SK-N-SH treated with all-trans-retinoic acid at 6 μM for 48 hours (cell line): ENCODE results near the gene EXOSC1.

Source experiments
- ARNTL ChIP-seq: fragments of 450-650 bp; formaldehyde crosslinking; IDR thresholded peaks from 2 replicates; pipeline ENCODE4 v1.5.0; 2020; ENCODE audit warnings: low read depth, mild to moderate bottlenecking, moderate library complexity, borderline replicate concordance
- ESRRG ChIP-seq: fragments of 250-450 bp; sonication (Bioruptor Pico); IDR thresholded peaks from 2 replicates; pipeline ENCODE4 v1.6.1; 2021; ENCODE audit warnings: mild to moderate bottlenecking
- GLIS3 ChIP-seq: fragments of 250-450 bp; sonication (Bioruptor Pico); IDR thresholded peaks from 2 replicates; pipeline ENCODE4 v1.5.0; 2020; ENCODE audit warnings: mild to moderate bottlenecking, moderate library complexity
- TCF4 ChIP-seq: fragments of 250-450 bp; sonication (Bioruptor Pico); IDR thresholded peaks from 2 replicates; pipeline ENCODE4 v1.8.0; 2021; ENCODE audit warnings: mild to moderate bottlenecking, moderate library complexity, borderline replicate concordance
- TOX ChIP-seq: fragments of 250-450 bp; sonication (Bioruptor Pico); IDR thresholded peaks from 2 replicates; pipeline ENCODE4 v1.8.0; 2021; ENCODE audit warnings: mild to moderate bottlenecking, moderate library complexity, borderline replicate concordance
- ZC3H10 ChIP-seq: fragments of 250-450 bp; sonication (Bioruptor Pico); IDR thresholded peaks from 2 replicates; pipeline ENCODE4 v1.5.1; 2021; ENCODE audit warnings: mild to moderate bottlenecking, moderate library complexity
- ZFP30 ChIP-seq: fragments of 450-650 bp; formaldehyde crosslinking; IDR thresholded peaks from 2 replicates; pipeline ENCODE4 v1.5.0; 2022; ENCODE audit warnings: mild to moderate bottlenecking, moderate library complexity
- ZNF8 ChIP-seq: fragments of 450-650 bp; formaldehyde crosslinking; IDR thresholded peaks from 2 replicates; pipeline ENCODE4 v1.5.0; 2020; ENCODE audit warnings: mild to moderate bottlenecking, moderate library complexity
- TF ChIP-seq, protein P1 (sequence below): fragments of 250-450 bp; sonication (Bioruptor Pico); IDR thresholded peaks from 2 replicates; pipeline ENCODE4 v1.8.0; 2020; ENCODE audit warnings: mild to moderate bottlenecking, moderate library complexity, borderline replicate concordance
- TF ChIP-seq, protein P2 (sequence below): fragments of 250-450 bp; sonication (Bioruptor Pico); IDR thresholded peaks from 2 replicates; pipeline ENCODE4 v1.5.1; 2021; ENCODE audit warnings: mild to moderate bottlenecking, moderate library complexity
- TF ChIP-seq, protein P3 (sequence below): fragments of 250-450 bp; sonication (Bioruptor Pico); IDR thresholded peaks from 2 replicates; pipeline ENCODE4 v1.5.0; 2020; ENCODE audit warnings: mild to moderate bottlenecking, moderate library complexity

DNA sequence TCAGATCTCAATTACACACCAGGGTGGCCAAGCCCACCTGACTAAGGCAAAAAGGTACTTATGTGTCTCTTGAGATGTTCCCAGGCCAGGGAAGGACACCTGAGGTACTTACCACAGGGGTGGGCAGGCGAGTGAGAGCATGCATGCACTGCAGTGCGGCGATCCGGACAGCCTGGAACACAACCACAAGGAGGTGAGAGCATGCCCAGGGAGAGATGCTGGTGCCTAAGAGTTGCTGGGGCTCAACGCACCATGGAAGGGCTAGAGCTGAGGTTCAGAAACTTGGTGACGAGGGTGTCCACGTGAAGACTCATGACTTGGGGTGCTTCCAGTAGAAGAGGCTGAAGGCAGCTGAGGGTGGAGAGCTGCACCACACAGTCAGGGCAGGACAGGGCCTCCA lies 13.3 kb upstream of the EXOSC1 start:
- TF ChIP-seq TOX (CRISPR knock-in tag) (no peak), ZNF8 (CRISPR knock-in tag) (no peak), ESRRG (CRISPR knock-in tag) (no peak), ZFP30 (CRISPR knock-in tag) (no peak), TCF4 (CRISPR knock-in tag) (no peak), GLIS3 (CRISPR knock-in tag) (no peak), ARNTL (no peak), ZC3H10 (CRISPR knock-in tag) (no peak)
- TF ChIP-seq, protein P1, sequence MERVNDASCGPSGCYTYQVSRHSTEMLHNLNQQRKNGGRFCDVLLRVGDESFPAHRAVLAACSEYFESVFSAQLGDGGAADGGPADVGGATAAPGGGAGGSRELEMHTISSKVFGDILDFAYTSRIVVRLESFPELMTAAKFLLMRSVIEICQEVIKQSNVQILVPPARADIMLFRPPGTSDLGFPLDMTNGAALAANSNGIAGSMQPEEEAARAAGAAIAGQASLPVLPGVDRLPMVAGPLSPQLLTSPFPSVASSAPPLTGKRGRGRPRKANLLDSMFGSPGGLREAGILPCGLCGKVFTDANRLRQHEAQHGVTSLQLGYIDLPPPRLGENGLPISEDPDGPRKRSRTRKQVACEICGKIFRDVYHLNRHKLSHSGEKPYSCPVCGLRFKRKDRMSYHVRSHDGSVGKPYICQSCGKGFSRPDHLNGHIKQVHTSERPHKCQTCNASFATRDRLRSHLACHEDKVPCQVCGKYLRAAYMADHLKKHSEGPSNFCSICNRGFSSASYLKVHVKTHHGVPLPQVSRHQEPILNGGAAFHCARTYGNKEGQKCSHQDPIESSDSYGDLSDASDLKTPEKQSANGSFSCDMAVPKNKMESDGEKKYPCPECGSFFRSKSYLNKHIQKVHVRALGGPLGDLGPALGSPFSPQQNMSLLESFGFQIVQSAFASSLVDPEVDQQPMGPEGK (CRISPR knock-in tag), result no peak
- TF ChIP-seq, protein P2, sequence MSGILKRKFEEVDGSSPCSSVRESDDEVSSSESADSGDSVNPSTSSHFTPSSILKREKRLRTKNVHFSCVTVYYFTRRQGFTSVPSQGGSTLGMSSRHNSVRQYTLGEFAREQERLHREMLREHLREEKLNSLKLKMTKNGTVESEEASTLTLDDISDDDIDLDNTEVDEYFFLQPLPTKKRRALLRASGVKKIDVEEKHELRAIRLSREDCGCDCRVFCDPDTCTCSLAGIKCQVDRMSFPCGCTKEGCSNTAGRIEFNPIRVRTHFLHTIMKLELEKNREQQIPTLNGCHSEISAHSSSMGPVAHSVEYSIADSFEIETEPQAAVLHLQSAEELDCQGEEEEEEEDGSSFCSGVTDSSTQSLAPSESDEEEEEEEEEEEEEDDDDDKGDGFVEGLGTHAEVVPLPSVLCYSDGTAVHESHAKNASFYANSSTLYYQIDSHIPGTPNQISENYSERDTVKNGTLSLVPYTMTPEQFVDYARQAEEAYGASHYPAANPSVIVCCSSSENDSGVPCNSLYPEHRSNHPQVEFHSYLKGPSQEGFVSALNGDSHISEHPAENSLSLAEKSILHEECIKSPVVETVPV (CRISPR knock-in tag), result no peak
- TF ChIP-seq, protein P3, sequence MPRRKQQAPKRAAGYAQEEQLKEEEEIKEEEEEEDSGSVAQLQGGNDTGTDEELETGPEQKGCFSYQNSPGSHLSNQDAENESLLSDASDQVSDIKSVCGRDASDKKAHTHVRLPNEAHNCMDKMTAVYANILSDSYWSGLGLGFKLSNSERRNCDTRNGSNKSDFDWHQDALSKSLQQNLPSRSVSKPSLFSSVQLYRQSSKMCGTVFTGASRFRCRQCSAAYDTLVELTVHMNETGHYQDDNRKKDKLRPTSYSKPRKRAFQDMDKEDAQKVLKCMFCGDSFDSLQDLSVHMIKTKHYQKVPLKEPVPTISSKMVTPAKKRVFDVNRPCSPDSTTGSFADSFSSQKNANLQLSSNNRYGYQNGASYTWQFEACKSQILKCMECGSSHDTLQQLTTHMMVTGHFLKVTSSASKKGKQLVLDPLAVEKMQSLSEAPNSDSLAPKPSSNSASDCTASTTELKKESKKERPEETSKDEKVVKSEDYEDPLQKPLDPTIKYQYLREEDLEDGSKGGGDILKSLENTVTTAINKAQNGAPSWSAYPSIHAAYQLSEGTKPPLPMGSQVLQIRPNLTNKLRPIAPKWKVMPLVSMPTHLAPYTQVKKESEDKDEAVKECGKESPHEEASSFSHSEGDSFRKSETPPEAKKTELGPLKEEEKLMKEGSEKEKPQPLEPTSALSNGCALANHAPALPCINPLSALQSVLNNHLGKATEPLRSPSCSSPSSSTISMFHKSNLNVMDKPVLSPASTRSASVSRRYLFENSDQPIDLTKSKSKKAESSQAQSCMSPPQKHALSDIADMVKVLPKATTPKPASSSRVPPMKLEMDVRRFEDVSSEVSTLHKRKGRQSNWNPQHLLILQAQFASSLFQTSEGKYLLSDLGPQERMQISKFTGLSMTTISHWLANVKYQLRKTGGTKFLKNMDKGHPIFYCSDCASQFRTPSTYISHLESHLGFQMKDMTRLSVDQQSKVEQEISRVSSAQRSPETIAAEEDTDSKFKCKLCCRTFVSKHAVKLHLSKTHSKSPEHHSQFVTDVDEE, result no peak
